ENCODE measurements around the gene TAL2. TPM values are rescaled to one million over a fixed set of nuclear protein-coding genes. Genes with fewer than 3 reads are reported as not detected.
A peak's percentile ranks its signal among the peaks of the same experiment; 100 is the strongest.

TAL2 gene
- total RNA-seq, 1 donor from 2014 or later = not detected

GRCh38 chr9:105694190-105694847, 32.1 kb downstream of the TAL2 start, which contains the start of gene TMEM38B:
TMEM38B (plus strand) TSS chr9:105694541; CDS start chr9:105694661, 120 bp downstream.
- H3K9me3 ChIP-seq = no peaks in the 10 kb centered on the region
- intact Hi-C loops (cut with DNase I) = loop anchor here (5.0 to 10.0 kb wide), 3 partner anchors 247 to 1600 kb away; partner anchors contain the start of genes FSD1L, NIPSNAP3B and SMC2
- DNase-seq (ENCODE audit: low spot score in 2 of 2) = peak; percentile 25 to 87
- H3K27ac ChIP-seq = peak within 1 kb of the TSS; percentile 64 to 76
- TF ChIP-seq CTCF (IDR thresholded peaks at IDR 0.05) = no peak
- no peaks in the 10 kb centered on the region for H3K27me3 ChIP-seq
- peak within 1 kb of the TSS; percentile 74 to 83 for H3K4me3 ChIP-seq
- peaks cover 0 to 8% of the 10 kb centered on the region in 2 donors for H3K4me1 ChIP-seq
- no peaks in the 10 kb centered on the region for H3K36me3 ChIP-seq

- H3K27ac ChIP-seq = peak overlapping the region; percentile 64 to 76
- intact Hi-C loops (cut with DNase I) = loop anchor here (5.0 to 10.0 kb wide), 3 partner anchors 248 to 1600 kb away; partner anchors contain the start of genes FSD1L, NIPSNAP3B and SMC2
- no peak for TF ChIP-seq CTCF (IDR thresholded peaks at IDR 0.05)
- no peaks in the 10 kb centered on the region for H3K9me3 ChIP-seq
- peak; percentile 30 to 83 for DNase-seq (ENCODE audit: low spot score in 2 of 2)
- H3K36me3 ChIP-seq = no peaks in the 10 kb centered on the region
- H3K4me3 ChIP-seq = peak overlapping the region; percentile 74 to 83
- no peaks in the 10 kb centered on the region for H3K27me3 ChIP-seq
- H3K4me1 ChIP-seq = peaks cover 0 to 8% of the 10 kb centered on the region in 2 donors
These were observed 32.8 kb downstream of the TAL2 start for GRCh38 chr9:105694848-105695581.

GRCh38 chr9:105696219-105696793, 34.0 kb downstream of the TAL2 start:
- intact Hi-C loops (cut with DNase I) = loop anchor here (10.0 kb wide), 2 partner anchors 932 to 1602 kb away; partner anchors contain the start of genes NIPSNAP3B and SMC2
- no peak for DNase-seq (ENCODE audit: low spot score in 2 of 2)
- peaks cover 0 to 8% of the 10 kb centered on the region in 2 donors for H3K4me1 ChIP-seq
- H3K27ac ChIP-seq = no peak overlapping the region
- H3K36me3 ChIP-seq = no peaks in the 10 kb centered on the region
- H3K27me3 ChIP-seq = no peaks in the 10 kb centered on the region
- TF ChIP-seq CTCF (IDR thresholded peaks at IDR 0.05) = no peak
- H3K9me3 ChIP-seq = no peaks in the 10 kb centered on the region
- no peak overlapping the region for H3K4me3 ChIP-seq

GRCh38 chr9:105697871-105698270, 35.6 kb downstream of the TAL2 start:
- intact Hi-C loops (cut with DNase I) = loop anchor here (10.0 kb wide), 2 partner anchors 933 to 1603 kb away; partner anchors contain the start of genes NIPSNAP3B and SMC2
- Histone ChIP-seq H3K36me3 (no peaks in the 10 kb centered on the region), H3K27me3 (no peaks in the 10 kb centered on the region), H3K4me1 (peaks cover 0 to 8% of the 10 kb centered on the region in 2 donors), H3K9me3 (no peaks in the 10 kb centered on the region), H3K27ac (no peak overlapping the region), H3K4me3 (no peak overlapping the region)
- no peak for TF ChIP-seq CTCF (IDR thresholded peaks at IDR 0.05)
- DNase-seq (ENCODE audit: low spot score in 2 of 2) = no peak

- H3K4me3 ChIP-seq = no peak overlapping the region
- H3K27ac ChIP-seq = no peak overlapping the region
- H3K9me3 ChIP-seq = no peaks in the 10 kb centered on the region
- H3K27me3 ChIP-seq = no peaks in the 10 kb centered on the region
- no peaks in the 10 kb centered on the region for H3K36me3 ChIP-seq
- peaks cover 0 to 7% of the 10 kb centered on the region in 2 donors for H3K4me1 ChIP-seq
- no peak for TF ChIP-seq CTCF (IDR thresholded peaks at IDR 0.05)
- no peak for DNase-seq (ENCODE audit: low spot score in 2 of 2)
- intact Hi-C loops (cut with DNase I) = loop anchor here (10.0 kb wide), 2 partner anchors 934 to 1604 kb away; partner anchors contain the start of genes NIPSNAP3B and SMC2
These were observed 36.2 kb downstream of the TAL2 start for GRCh38 chr9:105698348-105698870.
